Prostate gland (tissue), 2 donors: ENCODE results near the gene ARF3. TPM values are rescaled to one million over a fixed set of nuclear protein-coding genes. Genes with fewer than 3 reads are reported as not detected.

Experiments used
- DNase-seq: peaks from one replicate; pipeline ENCODE4 v3.0.0-alpha.2; 2019; ENCODE audit warnings: low spot score
- H3K27ac ChIP-seq, 2 donors: fragments of 200-600 bp; sonication (generic); 2 replicates each; pipeline ENCODE4 v1.5.1; 2017 to 2019
- H3K27me3 ChIP-seq: fragments of 200-600 bp; sonication (generic); replicated peaks from 2 replicates; pipeline ENCODE4 v1.5.1; 2019; ENCODE audit not compliant: insufficient read depth
- H3K36me3 ChIP-seq, 2 donors: fragments of 200-600 bp; sonication (generic); 1 replicate in 1 of 2; 2 replicates in 1 of 2; pipeline versions ENCODE4 v1.5.1 to v1.8.1; 2017 to 2019
- H3K4me1 ChIP-seq: fragments of 200-600 bp; sonication (generic); replicated peaks from 2 replicates; pipeline ENCODE4 v1.5.1; 2019
- H3K4me3 ChIP-seq, 2 donors: fragments of 200-600 bp; sonication (generic); 2 replicates each; pipeline ENCODE4 v1.5.1; 2017 to 2019
- H3K9me3 ChIP-seq: fragments of 200-600 bp; sonication (generic); 2 replicates; pipeline ENCODE4 v1.5.1; 2017
- CTCF ChIP-seq, 4 experiments: fragments of 200-600 bp in 2 of 4; fragments of 450-650 bp in 2 of 4; sonication (generic) in 2 of 4; IDR thresholded peaks; 1 replicate in 3 of 4; 2 replicates in 1 of 4; pipeline ENCODE4 v1.5.1; 2016 to 2019; ENCODE audit warnings: antibody characterized with exemption in 4 of 4, mild to moderate bottlenecking in 2 of 4, moderate library complexity in 2 of 4
- POLR2A ChIP-seq: fragments of 450-650 bp; IDR thresholded peaks from one replicate; pipeline ENCODE4 v1.6.1; 2016; ENCODE audit warnings: antibody characterized with exemption, mild to moderate bottlenecking
- POLR2AphosphoS5 ChIP-seq: sonication (generic); formaldehyde crosslinking; IDR thresholded peaks from one replicate; pipeline ENCODE4 v1.6.1; 2017; ENCODE audit warnings: antibody characterized with exemption
- WGBS: methylation state at CpG from one replicate; pipeline ENCODE4 v1.1.5; 2018; 5-methylcytosine and 5-hydroxymethylcytosine counted together
- intact Hi-C: fragments of 100-400 bp; cut with DNase I; formaldehyde crosslinking; loops from one replicate; pipeline ENCODE4 v1.14.2; 2022
- total RNA-seq, 2 donors: library from RNA; depleted of rRNA; stranded (reverse); fragments of >200 nt; gene quantifications; one replicate each; pipeline ENCODE4 v1.1.0, GENCODE V29; 2016

ARF3 gene
- total RNA-seq, 2 donors from 2014 or later = 87.6 to 92.4 TPM

- no peaks in the 10 kb centered on the region for H3K36me3 ChIP-seq
- no peaks in the 10 kb centered on the region for H3K9me3 ChIP-seq
- intact Hi-C loops = no loop called here
- DNase-seq = no peak
- peaks cover 12% of the 10 kb centered on the region for H3K4me1 ChIP-seq
- H3K4me3 ChIP-seq = peak within 1 kb of the TSS; percentile 6 to 9
- H3K27me3 ChIP-seq = peaks cover 29% of the 10 kb centered on the region
- H3K27ac ChIP-seq = no peak within 1 kb of the TSS
- 0% methylated on average over 15 of the region's 45 CpGs for WGBS
- TF ChIP-seq POLR2AphosphoS5 = no peak
- TF ChIP-seq CTCF (IDR thresholded peaks at IDR 0.05) = no peak
- TF ChIP-seq POLR2A = no peak
Observed at GRCh38 chr12:48978291-48978740, 21.0 kb upstream of the ARF3 start, which contains the start of gene WNT1. TSS of gene WNT1 (plus strand) at chr12:48978322. CDS start at chr12:48978651, 329 bp downstream.

- WGBS = 14% methylated on average over 40 of the region's 50 CpGs
Observed at GRCh38 chr12:48977290-48978281, 20.3 kb upstream of the ARF3 start.

GRCh38 chr12:48973941-48974673 lies 16.8 kb upstream of the ARF3 start:
- 22% methylated on average over 19 of the region's 19 CpGs for WGBS
- Histone ChIP-seq H3K4me3 (no peak overlapping the region), H3K9me3 (no peaks in the 10 kb centered on the region), H3K4me1 (peaks cover 6% of the 10 kb centered on the region), H3K27ac (no peak overlapping the region), H3K27me3 (peaks cover 31% of the 10 kb centered on the region), H3K36me3 (no peaks in the 10 kb centered on the region)
- DNase-seq = no peak
- TF ChIP-seq CTCF (IDR thresholded peaks at IDR 0.05) (peak in 2 of 4 experiments; percentile 18 to 30), POLR2A (no peak), POLR2AphosphoS5 (no peak)
- intact Hi-C loops = no loop called here

More at GRCh38 chr12:48977290-48978281, 20.3 kb upstream of the ARF3 start:
- Histone ChIP-seq H3K9me3 (no peaks in the 10 kb centered on the region), H3K27ac (no peak overlapping the region), H3K4me3 (peak overlapping the region in 1 of 2 donors; percentile 6), H3K27me3 (peaks cover 35% of the 10 kb centered on the region), H3K4me1 (peaks cover 12% of the 10 kb centered on the region), H3K36me3 (no peaks in the 10 kb centered on the region)
- no peak for DNase-seq
- intact Hi-C loops = no loop called here
- peak; percentile 49 to 72 (median 58) for TF ChIP-seq CTCF (IDR thresholded peaks at IDR 0.05)
- TF ChIP-seq POLR2A = no peak

- H3K27ac ChIP-seq = no peak overlapping the region
- H3K9me3 ChIP-seq = no peaks in the 10 kb centered on the region
- DNase-seq = no peak
- H3K4me1 ChIP-seq = peaks cover 1% of the 10 kb centered on the region
- no peak overlapping the region for H3K4me3 ChIP-seq
- no peak for TF ChIP-seq CTCF (IDR thresholded peaks at IDR 0.05)
- TF ChIP-seq POLR2AphosphoS5 = no peak
- no peak for TF ChIP-seq POLR2A
- peaks cover 30% of the 10 kb centered on the region for H3K27me3 ChIP-seq
- intact Hi-C loops = no loop called here
- 55% methylated on average over 12 of the region's 12 CpGs for WGBS
- no peaks in the 10 kb centered on the region for H3K36me3 ChIP-seq
Observed at GRCh38 chr12:48973531-48973930, 16.2 kb upstream of the ARF3 start.
